ENCODE measurements around the gene HIVEP3.

DNA sequence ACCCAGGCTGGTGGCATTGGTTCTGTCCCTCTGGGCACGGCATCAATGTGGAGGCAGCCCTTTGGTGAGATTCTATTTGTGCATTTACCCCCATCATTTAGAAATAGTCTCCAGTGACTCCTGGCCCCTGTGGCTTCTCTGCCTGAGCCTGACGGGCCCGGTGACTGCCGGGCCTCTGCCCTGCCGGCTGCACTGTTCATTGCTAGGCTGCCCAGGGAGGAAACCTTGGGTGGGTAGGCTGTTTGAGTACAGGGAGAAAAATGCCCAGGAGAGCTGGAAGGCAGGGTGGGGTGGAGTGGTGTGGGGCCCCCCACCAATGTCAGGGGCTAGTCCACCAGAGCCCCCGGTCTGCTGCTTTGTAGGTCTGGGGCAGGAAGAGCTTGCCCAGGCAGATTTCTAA is 410.9 kb downstream of the HIVEP3 start:
- TF ChIP-seq, protein P1, sequence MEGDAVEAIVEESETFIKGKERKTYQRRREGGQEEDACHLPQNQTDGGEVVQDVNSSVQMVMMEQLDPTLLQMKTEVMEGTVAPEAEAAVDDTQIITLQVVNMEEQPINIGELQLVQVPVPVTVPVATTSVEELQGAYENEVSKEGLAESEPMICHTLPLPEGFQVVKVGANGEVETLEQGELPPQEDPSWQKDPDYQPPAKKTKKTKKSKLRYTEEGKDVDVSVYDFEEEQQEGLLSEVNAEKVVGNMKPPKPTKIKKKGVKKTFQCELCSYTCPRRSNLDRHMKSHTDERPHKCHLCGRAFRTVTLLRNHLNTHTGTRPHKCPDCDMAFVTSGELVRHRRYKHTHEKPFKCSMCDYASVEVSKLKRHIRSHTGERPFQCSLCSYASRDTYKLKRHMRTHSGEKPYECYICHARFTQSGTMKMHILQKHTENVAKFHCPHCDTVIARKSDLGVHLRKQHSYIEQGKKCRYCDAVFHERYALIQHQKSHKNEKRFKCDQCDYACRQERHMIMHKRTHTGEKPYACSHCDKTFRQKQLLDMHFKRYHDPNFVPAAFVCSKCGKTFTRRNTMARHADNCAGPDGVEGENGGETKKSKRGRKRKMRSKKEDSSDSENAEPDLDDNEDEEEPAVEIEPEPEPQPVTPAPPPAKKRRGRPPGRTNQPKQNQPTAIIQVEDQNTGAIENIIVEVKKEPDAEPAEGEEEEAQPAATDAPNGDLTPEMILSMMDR (IDR thresholded peaks at IDR 0.05), result no peak
- no peak for TF ChIP-seq POLR2A (IDR thresholded peaks at IDR 0.05)

Data from heart left ventricle (tissue), 13 donors.